ENCODE results near the gene RNU1-1. TPM values are rescaled to one million over a fixed set of nuclear protein-coding genes. Genes with fewer than 3 reads are reported as not detected.
A peak's percentile ranks its signal among the peaks of the same experiment; 100 is the strongest.
"Not testable (repeated sequence)": the region's sequence is repeated elsewhere in the genome, so short reads cannot be mapped to it uniquely, and the experiment has no call there.

RNU1-1 gene
- total RNA-seq, 1 donor from 2014 or later: 1,438 TPM

DNA sequence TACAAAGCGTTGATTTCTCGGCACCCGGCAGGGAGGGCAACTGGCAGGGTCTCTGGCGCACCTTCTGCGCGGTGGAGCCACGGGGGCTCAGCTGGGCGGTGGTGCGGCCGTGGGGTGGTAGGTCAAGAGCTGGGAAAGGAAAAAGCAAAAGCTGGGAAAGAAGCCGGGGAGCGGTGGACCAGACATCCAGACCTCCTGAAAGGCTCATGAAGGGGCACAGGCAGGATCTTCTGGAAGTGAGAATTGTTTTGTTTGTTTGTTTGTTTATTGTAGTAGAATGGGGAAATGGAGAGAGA is 7.2 kb upstream of the RNU1-1 start:
- peaks cover 8% of the 10 kb centered on the region for H3K4me1 Mint-ChIP-seq (ENCODE audit: low read depth)
- H3K27me3 Mint-ChIP-seq (ENCODE audit: low read depth): peaks cover 39% of the 10 kb centered on the region
- no peak overlapping the region for H3K27ac Mint-ChIP-seq (ENCODE audit: unreplicated experiment)
- no peaks in the 10 kb centered on the region for H3K9me3 Mint-ChIP-seq (ENCODE audit: low read depth)
- TF ChIP-seq, protein P1, sequence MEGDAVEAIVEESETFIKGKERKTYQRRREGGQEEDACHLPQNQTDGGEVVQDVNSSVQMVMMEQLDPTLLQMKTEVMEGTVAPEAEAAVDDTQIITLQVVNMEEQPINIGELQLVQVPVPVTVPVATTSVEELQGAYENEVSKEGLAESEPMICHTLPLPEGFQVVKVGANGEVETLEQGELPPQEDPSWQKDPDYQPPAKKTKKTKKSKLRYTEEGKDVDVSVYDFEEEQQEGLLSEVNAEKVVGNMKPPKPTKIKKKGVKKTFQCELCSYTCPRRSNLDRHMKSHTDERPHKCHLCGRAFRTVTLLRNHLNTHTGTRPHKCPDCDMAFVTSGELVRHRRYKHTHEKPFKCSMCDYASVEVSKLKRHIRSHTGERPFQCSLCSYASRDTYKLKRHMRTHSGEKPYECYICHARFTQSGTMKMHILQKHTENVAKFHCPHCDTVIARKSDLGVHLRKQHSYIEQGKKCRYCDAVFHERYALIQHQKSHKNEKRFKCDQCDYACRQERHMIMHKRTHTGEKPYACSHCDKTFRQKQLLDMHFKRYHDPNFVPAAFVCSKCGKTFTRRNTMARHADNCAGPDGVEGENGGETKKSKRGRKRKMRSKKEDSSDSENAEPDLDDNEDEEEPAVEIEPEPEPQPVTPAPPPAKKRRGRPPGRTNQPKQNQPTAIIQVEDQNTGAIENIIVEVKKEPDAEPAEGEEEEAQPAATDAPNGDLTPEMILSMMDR (IDR thresholded peaks at IDR 0.05): no peak
- DNase-seq (ENCODE audit: low spot score): no peak
- peak overlapping the region; percentile 66 for H3K4me3 Mint-ChIP-seq (ENCODE audit: unreplicated experiment)
- no peaks in the 10 kb centered on the region for H3K36me3 Mint-ChIP-seq (ENCODE audit: low read depth)

DNA sequence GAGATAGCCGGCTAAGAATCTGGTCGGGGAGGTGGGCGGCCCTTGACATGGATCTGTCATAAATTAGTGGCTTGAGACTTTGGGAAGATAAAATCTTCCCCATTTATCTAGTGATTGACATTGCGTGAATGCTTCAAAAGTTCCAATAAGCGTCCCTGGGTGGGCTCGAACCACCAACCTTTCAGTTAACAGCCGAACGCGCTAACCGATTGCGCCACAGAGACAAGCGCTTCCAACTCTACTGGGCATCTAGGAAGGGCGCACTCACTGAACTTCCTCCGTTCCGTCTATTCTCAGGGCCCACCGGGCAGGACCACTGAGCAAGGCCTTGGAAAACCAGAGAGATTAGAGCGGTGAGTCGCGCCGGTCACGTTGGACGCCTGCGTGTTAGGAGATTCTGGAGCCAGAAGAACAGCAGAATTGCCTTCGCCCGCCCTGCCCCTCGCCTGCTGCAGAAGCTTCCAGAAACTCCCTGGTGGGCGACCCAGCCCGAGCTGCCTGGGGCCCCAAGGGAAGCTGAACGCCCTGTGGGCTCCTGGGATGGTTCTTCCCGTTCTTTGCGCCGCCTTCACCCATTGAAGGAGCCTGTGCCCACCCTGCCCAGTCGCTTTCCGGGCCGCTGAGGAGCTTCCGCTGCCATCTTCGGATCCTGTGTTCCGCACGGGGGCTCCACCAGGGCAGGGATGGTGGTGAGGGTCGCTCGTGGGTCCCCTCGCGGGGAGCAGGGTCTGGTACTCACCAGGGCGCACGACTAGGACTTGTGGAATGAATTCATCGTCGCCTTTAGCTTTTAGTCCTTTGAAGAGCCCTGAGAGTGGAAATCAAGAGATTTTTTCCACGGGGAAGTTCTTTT is 6.6 kb upstream of the RNU1-1 start:
- H3K4me3 Mint-ChIP-seq (ENCODE audit: unreplicated experiment): peak overlapping the region; percentile 66
- H3K36me3 Mint-ChIP-seq (ENCODE audit: low read depth); H3K27ac Mint-ChIP-seq (ENCODE audit: unreplicated experiment); H3K9me3 Mint-ChIP-seq (ENCODE audit: low read depth); DNase-seq (ENCODE audit: low spot score); H3K4me1 Mint-ChIP-seq (ENCODE audit: low read depth): not testable (repeated sequence)
- peaks cover 39% of the 10 kb centered on the region for H3K27me3 Mint-ChIP-seq (ENCODE audit: low read depth)
- TF ChIP-seq, protein P1 (IDR thresholded peaks at IDR 0.05): peak; percentile 16

DNA sequence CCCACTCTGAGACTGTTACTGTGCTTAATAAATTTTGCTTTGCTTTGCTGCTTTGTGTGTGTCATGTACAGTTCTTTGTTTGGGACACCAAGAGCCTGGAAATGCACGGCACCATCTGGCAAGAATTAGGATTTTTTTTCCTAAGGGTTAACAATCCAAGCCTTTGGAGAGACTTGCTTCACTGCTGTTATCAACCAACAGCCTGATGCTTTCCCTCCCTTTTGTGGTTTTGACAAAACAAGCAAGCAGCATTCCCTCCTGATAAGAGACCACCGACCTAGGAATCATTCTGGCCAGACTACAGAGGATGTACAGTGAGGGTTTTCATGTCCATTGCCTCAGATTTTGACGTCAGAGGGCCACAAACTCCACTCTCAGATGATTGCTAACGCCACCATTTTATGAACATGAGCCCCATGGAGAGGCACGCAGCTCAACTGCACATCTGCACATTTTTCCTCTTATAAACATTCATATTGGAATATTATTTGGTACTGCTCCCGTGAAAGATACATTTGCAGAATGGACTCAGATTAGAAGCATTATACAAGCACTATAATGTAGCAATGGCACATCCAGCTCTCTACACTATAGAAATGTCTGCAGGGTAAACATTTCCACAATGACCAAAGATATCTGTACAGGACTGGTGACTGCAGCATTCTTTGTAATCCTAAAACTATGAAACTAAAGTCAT is 5.3 kb upstream of the RNU1-1 start:
- peaks cover 37% of the 10 kb centered on the region for H3K27me3 Mint-ChIP-seq (ENCODE audit: low read depth)
- H3K4me1 Mint-ChIP-seq (ENCODE audit: low read depth); H3K9me3 Mint-ChIP-seq (ENCODE audit: low read depth); H3K4me3 Mint-ChIP-seq (ENCODE audit: unreplicated experiment); H3K27ac Mint-ChIP-seq (ENCODE audit: unreplicated experiment); H3K36me3 Mint-ChIP-seq (ENCODE audit: low read depth); DNase-seq (ENCODE audit: low spot score): not testable (repeated sequence)

DNA sequence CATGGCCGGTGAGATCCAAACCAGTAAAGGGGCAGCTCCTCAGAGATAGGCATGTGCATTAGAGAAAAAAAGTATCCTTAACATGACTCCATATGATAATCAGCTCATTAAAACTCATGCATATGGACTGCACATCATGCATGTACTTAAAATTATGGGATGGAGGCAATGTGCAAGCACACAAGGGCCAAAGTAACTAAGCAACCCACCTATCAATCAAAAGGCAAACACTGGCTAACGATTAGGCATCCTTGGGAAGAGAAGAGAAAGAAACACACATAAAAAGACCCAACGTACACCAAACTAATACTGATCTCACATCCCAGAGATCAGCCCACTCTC is 4.8 kb upstream of the RNU1-1 start:
- H3K4me1 Mint-ChIP-seq (ENCODE audit: low read depth); H3K27ac Mint-ChIP-seq (ENCODE audit: unreplicated experiment); H3K9me3 Mint-ChIP-seq (ENCODE audit: low read depth); H3K4me3 Mint-ChIP-seq (ENCODE audit: unreplicated experiment); H3K36me3 Mint-ChIP-seq (ENCODE audit: low read depth); DNase-seq (ENCODE audit: low spot score): not testable (repeated sequence)
- H3K27me3 Mint-ChIP-seq (ENCODE audit: low read depth): peaks cover 37% of the 10 kb centered on the region

DNA sequence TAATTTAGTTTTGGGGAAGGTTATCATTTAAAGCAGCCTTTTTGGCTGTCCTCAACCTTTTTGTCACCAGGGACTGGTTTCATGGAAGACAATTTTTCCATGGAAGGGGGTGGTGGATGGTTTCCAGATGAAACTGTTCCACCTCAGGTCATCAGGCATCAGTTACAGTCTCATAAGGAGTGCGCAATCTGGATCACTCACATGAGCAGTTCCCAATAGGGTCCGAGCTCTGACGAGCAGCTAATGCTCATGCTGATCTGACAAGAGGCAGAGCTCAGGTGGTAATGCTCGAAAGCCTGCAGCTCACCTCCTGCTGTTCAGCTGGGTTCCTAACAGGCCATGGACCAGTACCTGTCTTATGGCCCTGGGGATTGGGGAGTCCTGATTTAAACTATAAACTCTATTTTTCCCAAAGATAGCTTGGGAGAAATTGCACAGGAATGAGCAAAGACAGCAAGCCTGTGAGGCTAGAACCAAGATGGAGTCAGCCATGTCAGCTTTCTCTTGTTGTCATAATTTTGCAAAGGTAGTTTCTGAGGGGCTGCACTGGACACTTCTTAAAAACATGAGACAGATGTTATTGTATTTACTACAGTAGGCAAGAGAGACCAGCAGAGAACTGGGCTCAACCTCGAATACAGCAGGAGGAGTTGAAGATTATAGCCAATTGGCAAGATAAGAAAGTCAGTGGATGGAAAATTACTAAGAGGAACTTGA is 2.8 kb upstream of the RNU1-1 start:
- H3K27ac Mint-ChIP-seq (ENCODE audit: unreplicated experiment); DNase-seq (ENCODE audit: low spot score); H3K9me3 Mint-ChIP-seq (ENCODE audit: low read depth); H3K4me3 Mint-ChIP-seq (ENCODE audit: unreplicated experiment); H3K4me1 Mint-ChIP-seq (ENCODE audit: low read depth); H3K36me3 Mint-ChIP-seq (ENCODE audit: low read depth): not testable (repeated sequence)
- peaks cover 28% of the 10 kb centered on the region for H3K27me3 Mint-ChIP-seq (ENCODE audit: low read depth)

DNA sequence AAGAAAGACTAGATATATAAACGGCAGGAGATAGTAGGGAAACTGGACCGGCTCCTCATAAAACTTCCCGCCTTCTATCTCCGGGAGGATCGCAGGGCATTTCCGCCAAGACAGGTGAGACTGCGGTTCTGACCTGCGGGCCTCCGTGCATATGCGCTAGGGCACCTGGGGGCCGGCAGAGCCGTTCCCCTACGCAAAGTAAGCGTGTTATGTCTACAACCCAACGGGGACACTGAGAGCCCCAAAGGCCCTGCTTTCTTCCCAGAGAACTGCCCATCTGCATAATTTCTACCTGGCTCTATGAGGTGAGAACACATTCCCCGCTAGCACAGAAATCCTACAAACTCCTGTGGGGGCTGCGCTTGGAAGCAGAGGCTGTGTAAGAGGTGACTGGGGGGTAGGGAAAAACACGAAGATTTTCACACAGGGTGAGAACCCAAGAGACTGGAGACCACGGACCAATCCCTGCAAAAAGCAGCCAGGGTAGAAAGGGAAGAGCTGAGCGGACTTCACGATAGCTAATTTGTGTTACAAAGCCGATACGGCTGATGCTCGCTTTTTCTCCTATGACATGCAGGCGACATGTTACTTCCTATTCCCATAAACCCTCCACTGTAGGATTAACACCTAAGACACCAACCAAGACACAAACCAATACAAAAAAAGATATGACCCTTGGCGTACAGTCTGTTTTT is 526 bp downstream of the RNU1-1 start:
- not testable (repeated sequence) for H3K27ac Mint-ChIP-seq (ENCODE audit: unreplicated experiment)

DNA sequence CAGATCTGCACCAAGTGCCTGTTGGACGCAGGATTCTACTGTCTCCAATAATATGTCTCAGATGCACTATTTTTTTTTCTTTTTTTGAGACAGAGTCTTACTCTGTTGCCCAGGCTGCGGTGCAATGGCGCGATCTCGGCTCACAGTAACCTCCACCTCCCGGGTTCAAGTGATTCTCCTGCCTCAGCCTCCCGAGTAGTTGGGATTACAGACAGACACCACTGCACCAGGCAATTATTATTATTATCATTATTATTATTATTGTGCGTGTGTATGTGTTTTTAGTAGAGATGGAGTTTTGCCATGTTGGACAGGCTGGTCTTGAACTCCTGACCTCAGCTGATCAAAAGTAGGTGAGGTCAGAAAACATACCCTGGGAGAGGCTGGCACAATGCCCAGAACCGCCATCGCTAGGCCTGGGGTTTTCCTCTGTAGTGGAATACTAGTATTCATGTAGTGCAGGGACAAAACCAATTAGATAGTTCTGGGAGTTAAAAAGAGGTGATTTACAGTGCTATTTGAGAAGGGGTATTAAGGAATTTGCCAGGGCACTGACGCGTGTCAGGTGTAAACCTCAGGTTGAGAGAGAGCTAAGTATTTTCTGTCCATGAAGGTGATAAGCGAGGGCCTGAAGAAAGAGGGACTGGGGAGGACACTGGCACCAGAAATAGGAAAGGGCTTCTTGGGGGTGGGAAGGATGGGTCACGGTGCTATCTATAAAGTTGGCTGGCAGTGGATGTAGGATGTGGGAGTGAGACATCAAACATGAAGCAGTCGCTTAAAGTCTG is 1.3 kb downstream of the RNU1-1 start:
- H3K9me3 Mint-ChIP-seq (ENCODE audit: low read depth); H3K27ac Mint-ChIP-seq (ENCODE audit: unreplicated experiment); H3K4me1 Mint-ChIP-seq (ENCODE audit: low read depth); H3K4me3 Mint-ChIP-seq (ENCODE audit: unreplicated experiment); H3K27me3 Mint-ChIP-seq (ENCODE audit: low read depth); DNase-seq (ENCODE audit: low spot score); H3K36me3 Mint-ChIP-seq (ENCODE audit: low read depth): not testable (repeated sequence)

More for the DNA sequence above, 526 bp downstream of the RNU1-1 start:
- H3K4me1 Mint-ChIP-seq (ENCODE audit: low read depth); H3K4me3 Mint-ChIP-seq (ENCODE audit: unreplicated experiment); H3K36me3 Mint-ChIP-seq (ENCODE audit: low read depth); H3K27me3 Mint-ChIP-seq (ENCODE audit: low read depth); H3K9me3 Mint-ChIP-seq (ENCODE audit: low read depth); DNase-seq (ENCODE audit: low spot score): not testable (repeated sequence)

DNA sequence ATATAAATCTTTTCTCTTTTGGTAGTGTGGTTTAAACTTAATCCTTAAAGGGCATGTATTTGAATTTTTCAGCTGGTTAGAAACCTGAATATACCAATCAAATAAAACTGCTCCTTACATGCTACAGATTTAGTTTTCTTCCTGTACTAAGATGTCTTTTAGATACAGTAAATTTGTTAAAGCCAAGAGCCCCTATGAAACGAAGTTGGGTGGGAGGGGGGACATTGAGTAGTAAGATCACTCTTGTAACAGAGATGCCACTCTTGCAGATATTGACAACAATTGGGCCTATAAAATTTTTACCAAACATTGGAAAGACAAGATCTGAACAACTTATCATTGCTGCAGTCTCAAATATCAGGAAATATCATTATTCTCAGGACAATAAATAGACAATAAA is 2.2 kb downstream of the RNU1-1 start:
- H3K27me3 Mint-ChIP-seq (ENCODE audit: low read depth); H3K36me3 Mint-ChIP-seq (ENCODE audit: low read depth); DNase-seq (ENCODE audit: low spot score); H3K27ac Mint-ChIP-seq (ENCODE audit: unreplicated experiment); H3K4me1 Mint-ChIP-seq (ENCODE audit: low read depth); H3K9me3 Mint-ChIP-seq (ENCODE audit: low read depth); H3K4me3 Mint-ChIP-seq (ENCODE audit: unreplicated experiment): not testable (repeated sequence)

DNA sequence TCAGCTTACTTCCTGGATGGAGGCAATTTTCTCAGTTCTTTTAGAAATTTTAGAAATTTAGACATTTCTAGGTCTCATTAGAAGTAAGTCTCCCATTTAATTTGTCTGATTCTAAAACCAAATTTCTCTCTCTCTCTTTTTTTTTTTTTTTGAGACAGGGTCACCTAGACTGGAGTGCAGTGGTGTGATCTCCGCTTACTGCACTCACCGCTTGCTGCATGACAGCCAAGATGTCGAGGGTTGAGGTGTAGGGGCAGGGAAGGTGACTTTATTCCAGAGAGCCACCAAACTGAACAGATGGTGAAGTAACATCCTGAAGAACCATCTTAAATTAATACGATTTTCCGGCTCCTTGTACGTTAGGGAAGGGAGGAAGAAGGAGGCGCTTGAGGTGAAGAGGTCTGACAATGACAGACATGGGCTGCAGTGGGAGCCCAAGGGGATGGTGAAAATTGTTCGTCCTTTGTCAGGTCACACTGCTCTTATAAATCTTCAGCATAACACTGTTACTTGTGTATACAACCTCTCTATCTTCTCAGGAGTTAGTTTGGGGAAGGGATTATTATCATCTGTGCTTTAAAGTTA is 5.1 kb downstream of the RNU1-1 start:
- not testable (repeated sequence) for H3K36me3 Mint-ChIP-seq (ENCODE audit: low read depth); H3K9me3 Mint-ChIP-seq (ENCODE audit: low read depth); H3K27me3 Mint-ChIP-seq (ENCODE audit: low read depth); DNase-seq (ENCODE audit: low spot score); H3K4me1 Mint-ChIP-seq (ENCODE audit: low read depth); H3K27ac Mint-ChIP-seq (ENCODE audit: unreplicated experiment); H3K4me3 Mint-ChIP-seq (ENCODE audit: unreplicated experiment)
